Keratinocyte (primary cell): ENCODE results near the gene HOXB6. TPM values are rescaled to one million over a fixed set of nuclear protein-coding genes. Genes with fewer than 3 reads are reported as not detected.

Experiments used
- DNase-seq: peaks from one replicate; pipeline ENCODE4 v3.0.0-alpha.2; 2011; ENCODE audit warnings: low read depth, missing footprints, low spot score
- FAIRE-seq: peaks from 2 replicates; lab custom pipeline; 2011; peaks lifted over from hg19 to GRCh38; lab: Jason Lieb, UNC
- H2AFZ ChIP-seq: 2 replicates; pipeline ENCODE4 v1.6.0; 2012; ENCODE audit warnings: low read length, control low read depth, inconsistent platforms; ENCODE audit not compliant: control insufficient read depth
- H3K27ac ChIP-seq: 2 replicates; pipeline ENCODE4 v1.5.1; 2011; ENCODE audit warnings: low read length; ENCODE audit not compliant: control insufficient read depth, insufficient read depth
- H3K27me3 ChIP-seq: 3 replicates; pipeline ENCODE4 v1.6.0; 2011; ENCODE audit warnings: low read length; ENCODE audit not compliant: control insufficient read depth, insufficient read depth; ENCODE audit errors: extremely low read depth
- H3K36me3 ChIP-seq, 2 experiments: 2 replicates in 1 of 2; 3 replicates in 1 of 2; pipeline ENCODE4 v1.5.1; 2011; ENCODE audit warnings: low read length in 2 of 2, mild to moderate bottlenecking in 1 of 2; ENCODE audit not compliant: control insufficient read depth in 2 of 2, insufficient read depth in 2 of 2; ENCODE audit errors: extremely low read depth in 1 of 2
- H3K4me1 ChIP-seq: 3 replicates; pipeline ENCODE4 v1.5.1; 2011; ENCODE audit warnings: low read length; ENCODE audit not compliant: control insufficient read depth, insufficient read depth; ENCODE audit errors: extremely low read depth
- H3K4me2 ChIP-seq: 3 replicates; pipeline ENCODE4 v1.6.0; 2011; ENCODE audit warnings: low read depth, low read length; ENCODE audit not compliant: control insufficient read depth, insufficient read depth; ENCODE audit errors: extremely low read depth
- H3K4me3 ChIP-seq, 3 experiments: fragments of 200-600 bp in 1 of 3; sonication (generic) in 1 of 3; 2 replicates in 2 of 3; 3 replicates in 1 of 3; pipeline ENCODE4 v1.5.1; 2011 to 2016; ENCODE audit warnings: low read length in 3 of 3, mild to moderate bottlenecking in 3 of 3, control low read depth in 2 of 3, inconsistent platforms in 1 of 3, low read depth in 1 of 3, mixed read lengths in 1 of 3, mixed run types in 1 of 3, moderate library complexity in 1 of 3; ENCODE audit not compliant: control insufficient read depth in 2 of 3, insufficient read depth in 2 of 3; ENCODE audit errors: extremely low read depth in 1 of 3
- H3K79me2 ChIP-seq: 2 replicates; pipeline ENCODE4 v1.6.0; 2012; ENCODE audit warnings: low read length; ENCODE audit not compliant: control insufficient read depth, insufficient read depth
- H3K9ac ChIP-seq: 3 replicates; pipeline ENCODE4 v1.6.0; 2011; ENCODE audit warnings: low read length; ENCODE audit not compliant: control insufficient read depth, insufficient read depth; ENCODE audit errors: extremely low read depth
- H3K9me1 ChIP-seq: 3 replicates; pipeline ENCODE4 v1.6.0; 2011; ENCODE audit warnings: low read length; ENCODE audit not compliant: control insufficient read depth, insufficient read depth; ENCODE audit errors: extremely low read depth
- H3K9me3 ChIP-seq: 2 replicates; pipeline ENCODE4 v1.5.1; 2012; ENCODE audit warnings: low read depth, low read length; ENCODE audit not compliant: control insufficient read depth
- H4K20me1 ChIP-seq: 3 replicates; pipeline ENCODE4 v1.6.0; 2011; ENCODE audit warnings: low read length; ENCODE audit not compliant: control insufficient read depth, insufficient read depth; ENCODE audit errors: extremely low read depth
- EZH2 ChIP-seq: IDR thresholded peaks from one replicate; pipeline ENCODE4 v1.6.1; 2012; ENCODE audit warnings: inconsistent platforms, mild to moderate bottlenecking, low read length, moderate library complexity
- dilution Hi-C: fragments of 300-500 bp; cut with MboI; formaldehyde crosslinking; loops from one replicate; pipeline ENCODE4 v1.7.0; 2020; ENCODE audit warnings: low sequenced_read_pairs; ENCODE audit not compliant: extremely low pct_ligation_motif_present
- polyA plus RNA-seq, 5 experiments: library from polyadenylated mRNA; depleted of rRNA in 3 of 5; stranded (reverse) in 3 of 5; stranded (forward) in 1 of 5; unstranded in 1 of 5; fragments of >200 nt; gene quantifications; 1 replicate in 1 of 5; 2 replicates in 3 of 5; 3 replicates in 1 of 5; pipeline versions ENCODE4 v1.2.1 to v1.2.3, GENCODE V29; 2011 to 2012; ENCODE audit warnings: missing spikeins in 2 of 5, low read depth in 1 of 5, low replicate concordance in 1 of 5
- TF ChIP-seq, protein P1 (sequence below), 3 experiments: IDR thresholded peaks in 1 of 3; conservative IDR thresholded peaks in 1 of 3; optimal IDR thresholded peaks in 1 of 3; 2 replicates in 2 of 3; 3 replicates in 1 of 3; pipeline versions ENCODE3 to v1.5.1; 2011; ENCODE audit warnings: low read length in 3 of 3, mild to moderate bottlenecking in 3 of 3, moderate library complexity in 2 of 3, control low read depth in 1 of 3, inconsistent platforms in 1 of 3; ENCODE audit not compliant: insufficient read depth in 2 of 3; ENCODE audit errors: extremely low read depth in 1 of 3

Gene HOXB6
- polyA plus RNA-seq, 1 donor (not counting 4 experiments of a cell fraction or from before 2014, with no cell fraction given), result 0.62 TPM

DNA sequence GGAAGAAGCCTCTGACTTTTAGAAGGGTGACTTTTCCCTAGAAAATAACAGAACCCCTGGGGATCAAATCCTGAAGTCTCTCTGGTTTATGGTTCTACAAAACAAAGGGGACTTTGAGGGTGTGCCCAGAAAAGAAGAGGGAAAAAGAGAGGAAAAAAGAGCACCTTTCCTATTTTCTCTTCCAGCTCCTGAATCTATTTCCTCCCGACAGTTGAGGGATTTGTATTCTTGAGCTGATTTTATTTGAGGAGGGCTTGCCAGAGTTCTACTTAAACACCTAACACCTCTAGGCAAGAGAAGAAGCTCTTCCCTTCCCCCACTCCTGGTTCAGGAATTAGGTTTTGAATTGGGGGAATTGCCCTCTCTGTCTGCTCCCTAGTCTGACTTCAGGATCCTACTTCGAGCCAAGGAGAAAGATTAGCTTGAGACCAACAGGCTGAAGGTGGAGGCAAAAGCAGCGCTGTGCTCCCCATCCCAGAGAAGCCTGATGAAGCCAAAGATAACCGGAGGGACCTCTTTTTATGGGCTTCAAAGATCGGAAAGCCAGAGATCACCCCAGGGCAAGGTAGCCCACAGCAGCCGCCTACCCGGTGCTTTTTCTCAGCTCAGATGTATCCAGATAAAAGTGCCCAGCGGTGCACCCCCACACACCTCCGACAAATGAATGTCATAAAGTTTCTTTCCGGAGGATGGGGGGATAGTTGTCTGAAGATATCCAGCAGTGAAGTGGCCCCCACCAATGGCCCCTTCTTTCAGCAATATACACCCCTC, 15.5 kb downstream of the HOXB6 start:
- Histone ChIP-seq H3K9me3 (no peaks in the 10 kb centered on the region), H3K36me3 (no peaks in the 10 kb centered on the region), H3K4me3 (no peak overlapping the region), H4K20me1 (no peaks in the 10 kb centered on the region), H3K4me1 (peaks cover 17% of the 10 kb centered on the region), H3K9me1 (no peaks in the 10 kb centered on the region), H2AFZ (no peak overlapping the region), H3K4me2 (no peak overlapping the region), H3K9ac (no peak overlapping the region), H3K27ac (no peak overlapping the region), H3K27me3 (peaks cover 63% of the 10 kb centered on the region), H3K79me2 (no peaks in the 10 kb centered on the region)
- FAIRE-seq (no peak), DNase-seq (no peak)
- no peak for TF ChIP-seq EZH2
- TF ChIP-seq, protein P1, sequence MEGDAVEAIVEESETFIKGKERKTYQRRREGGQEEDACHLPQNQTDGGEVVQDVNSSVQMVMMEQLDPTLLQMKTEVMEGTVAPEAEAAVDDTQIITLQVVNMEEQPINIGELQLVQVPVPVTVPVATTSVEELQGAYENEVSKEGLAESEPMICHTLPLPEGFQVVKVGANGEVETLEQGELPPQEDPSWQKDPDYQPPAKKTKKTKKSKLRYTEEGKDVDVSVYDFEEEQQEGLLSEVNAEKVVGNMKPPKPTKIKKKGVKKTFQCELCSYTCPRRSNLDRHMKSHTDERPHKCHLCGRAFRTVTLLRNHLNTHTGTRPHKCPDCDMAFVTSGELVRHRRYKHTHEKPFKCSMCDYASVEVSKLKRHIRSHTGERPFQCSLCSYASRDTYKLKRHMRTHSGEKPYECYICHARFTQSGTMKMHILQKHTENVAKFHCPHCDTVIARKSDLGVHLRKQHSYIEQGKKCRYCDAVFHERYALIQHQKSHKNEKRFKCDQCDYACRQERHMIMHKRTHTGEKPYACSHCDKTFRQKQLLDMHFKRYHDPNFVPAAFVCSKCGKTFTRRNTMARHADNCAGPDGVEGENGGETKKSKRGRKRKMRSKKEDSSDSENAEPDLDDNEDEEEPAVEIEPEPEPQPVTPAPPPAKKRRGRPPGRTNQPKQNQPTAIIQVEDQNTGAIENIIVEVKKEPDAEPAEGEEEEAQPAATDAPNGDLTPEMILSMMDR (optimal IDR thresholded peaks at IDR 0.05 in 1 of 3, IDR thresholded peaks at IDR 0.05 in 1 of 3, conservative IDR thresholded peaks at IDR 0.05 in 1 of 3; ENCODE audit: extremely low read depth in 1 of 3, insufficient read depth in 2 of 3, low read length in 3 of 3), result no peak
- dilution Hi-C loops, result no loop called here

DNA sequence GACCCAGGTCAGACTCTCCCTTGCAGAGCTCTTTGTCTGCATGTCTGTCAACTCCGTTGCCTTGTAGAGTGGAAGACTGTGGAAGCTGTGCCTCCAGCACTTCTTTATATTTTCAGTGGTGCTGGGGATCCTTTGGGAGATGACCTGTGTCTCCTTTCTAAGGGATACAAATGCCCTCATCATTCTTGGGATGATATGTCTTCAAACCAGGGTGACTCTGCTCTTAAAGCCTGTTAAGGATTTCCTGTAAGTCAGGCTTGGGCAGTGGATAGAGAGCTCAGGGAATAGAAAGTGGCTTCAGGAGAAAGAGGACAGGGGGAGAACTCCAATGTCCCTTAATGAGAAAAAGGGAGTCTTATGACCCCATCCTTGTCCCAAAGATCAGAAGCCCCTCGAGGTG, 16.3 kb downstream of the HOXB6 start:
- Histone ChIP-seq H4K20me1 (no peaks in the 10 kb centered on the region), H2AFZ (no peak overlapping the region), H3K27me3 (peaks cover 62% of the 10 kb centered on the region), H3K9me3 (no peaks in the 10 kb centered on the region), H3K27ac (no peak overlapping the region), H3K36me3 (no peaks in the 10 kb centered on the region), H3K79me2 (no peaks in the 10 kb centered on the region), H3K9me1 (no peaks in the 10 kb centered on the region), H3K4me3 (no peak overlapping the region), H3K4me2 (no peak overlapping the region), H3K4me1 (peaks cover 17% of the 10 kb centered on the region), H3K9ac (no peak overlapping the region)
- FAIRE-seq (no peak), DNase-seq (no peak)
- dilution Hi-C loops, result no loop called here
- TF ChIP-seq, protein P1 (optimal IDR thresholded peaks at IDR 0.05 in 1 of 3, IDR thresholded peaks at IDR 0.05 in 1 of 3, conservative IDR thresholded peaks at IDR 0.05 in 1 of 3; ENCODE audit: extremely low read depth in 1 of 3, insufficient read depth in 2 of 3, low read length in 3 of 3), result no peak
- TF ChIP-seq EZH2, result no peak
